ENCODE measurements around the gene IL17D. TPM values are rescaled to one million over a fixed set of nuclear protein-coding genes. Genes with fewer than 3 reads are reported as not detected.

IL17D gene
- total and polyA plus RNA-seq, 10 of the 15 experiments (the other 5 are each of a cell fraction or from before 2014, with no cell fraction given): 0.03 to 1.6 (median 0.33) TPM

- POLR2A ChIA-PET: no interaction called here
- Histone ChIP-seq H3K36me3 (ENCODE audit: control insufficient read depth in 2 of 2, insufficient read depth in 2 of 2, low read length in 1 of 2) (no peaks in the 10 kb centered on the region), H3K4me3 (no peak overlapping the region), H3K27me3 (replicated peaks in 1 of 2; ENCODE audit: control insufficient read depth in 2 of 2, insufficient read depth in 2 of 2, low read length in 1 of 2) (no peaks in the 10 kb centered on the region), H3K4me2 (ENCODE audit: control insufficient read depth, insufficient read depth) (no peak overlapping the region), H2AFZ (ENCODE audit: control insufficient read depth, low read depth, low read length) (no peak overlapping the region), H4K20me1 (ENCODE audit: control insufficient read depth, insufficient read depth) (no peaks in the 10 kb centered on the region), H3K4me1 (ENCODE audit: control insufficient read depth, insufficient read depth, low read length) (no peaks in the 10 kb centered on the region), H3K79me2 (ENCODE audit: control insufficient read depth, insufficient read depth, low read length) (no peaks in the 10 kb centered on the region), H3K9me3 (replicated peaks; ENCODE audit: control insufficient read depth, insufficient read depth, low read length) (no peaks in the 10 kb centered on the region), H3K9ac (ENCODE audit: control insufficient read depth, insufficient read depth, low read length) (no peak overlapping the region), H3K27ac (ENCODE audit: control insufficient read depth, insufficient read depth) (no peak overlapping the region)
- intact Hi-C loops (cut with micrococcal nuclease; ENCODE audit: unreplicated experiment): loop anchor here (1.0 to 2.0 kb wide), 2 partner anchors 117 to 214 kb away; no protein-coding TSS in a partner anchor
- SMC1A ChIA-PET (ENCODE audit: uncharacterized antibody, unreplicated experiment): interaction anchor here (0.9 to 1.7 kb wide), 5 partner anchors 77 to 216 kb away, joined by 3 to 6 read pairs (median 3); no protein-coding TSS in a partner anchor
- CTCF ChIA-PET: interaction anchor here (1.0 to 3.6 kb wide), 6 partner anchors 11 to 215 kb away, joined by 3 to 15 read pairs (median 4); no protein-coding TSS in a partner anchor
- TF ChIP-seq ZBED1 (IDR thresholded peaks at IDR 0.05; ENCODE audit: borderline replicate concordance): no peak
- TF ChIP-seq SREBF2 (IDR thresholded peaks at IDR 0.05; ENCODE audit: low read length): no peak
- TF ChIP-seq BMI1 (IDR thresholded peaks at IDR 0.05; ENCODE audit: borderline replicate concordance): peak; percentile 77
- BruUV-seq (replicated peaks): no TSS peak
- DNase-seq (ENCODE audit: low read depth, low spot score) (no peak), ATAC-seq (0 out of 3 replicates have a peak, but pooled peaks have one; percentile 16), FAIRE-seq (no peak)
- WGBS (ENCODE audit: insufficient coverage, insufficient replicate concordance, low lambda C conversion rate, missing lambda C conversion rate): 63% methylated on average over 13 of the region's 13 CpGs
- in situ Hi-C loops (cut with MboI): no loop called here
- RAD21 ChIA-PET (ENCODE audit: unreplicated experiment): interaction anchor here (1.3 to 1.5 kb wide), 2 partner anchors 118 to 214 kb away, joined by 3 to 4 read pairs; no protein-coding TSS in a partner anchor
These were observed 8.0 kb downstream of the IL17D start for GRCh38 chr13:20711301-20712044.

- Histone ChIP-seq H2AFZ (ENCODE audit: control insufficient read depth, low read depth, low read length) (peak overlapping the region; percentile 54), H3K4me1 (ENCODE audit: control insufficient read depth, insufficient read depth, low read length) (no peaks in the 10 kb centered on the region), H3K79me2 (ENCODE audit: control insufficient read depth, insufficient read depth, low read length) (no peaks in the 10 kb centered on the region), H3K4me2 (ENCODE audit: control insufficient read depth, insufficient read depth) (no peak overlapping the region), H3K4me3 (no peak overlapping the region), H3K9ac (ENCODE audit: control insufficient read depth, insufficient read depth, low read length) (no peak overlapping the region), H3K27me3 (replicated peaks in 1 of 2; ENCODE audit: control insufficient read depth in 2 of 2, insufficient read depth in 2 of 2, low read length in 1 of 2) (no peaks in the 10 kb centered on the region), H4K20me1 (ENCODE audit: control insufficient read depth, insufficient read depth) (no peaks in the 10 kb centered on the region), H3K9me3 (replicated peaks; ENCODE audit: control insufficient read depth, insufficient read depth, low read length) (no peaks in the 10 kb centered on the region), H3K27ac (ENCODE audit: control insufficient read depth, insufficient read depth) (no peak overlapping the region), H3K36me3 (ENCODE audit: control insufficient read depth in 2 of 2, insufficient read depth in 2 of 2, low read length in 1 of 2) (no peaks in the 10 kb centered on the region)
- ATAC-seq (no peak), FAIRE-seq (no peak), DNase-seq (ENCODE audit: low read depth, low spot score) (no peak)
- ChIA-PET RAD21 (ENCODE audit: unreplicated experiment) (no interaction called here), POLR2A (no interaction called here), CTCF (interaction anchor here (0.6 to 0.7 kb wide), 3 partner anchors 42 to 116 kb away, joined by 3 read pairs; no protein-coding TSS in a partner anchor), SMC1A (ENCODE audit: uncharacterized antibody, unreplicated experiment) (interaction anchor here (0.6 kb wide), 1 partner anchor 45 kb away, joined by 3 read pairs; no protein-coding TSS in a partner anchor)
- WGBS (ENCODE audit: insufficient coverage, insufficient replicate concordance, low lambda C conversion rate, missing lambda C conversion rate): 55% methylated on average over 11 of the region's 11 CpGs
- BruUV-seq (replicated peaks): no TSS peak
- TF ChIP-seq CBX5 (IDR thresholded peaks at IDR 0.05; ENCODE audit: low read depth): no peak
- no peak for TF ChIP-seq IRF4 (IDR thresholded peaks at IDR 0.05; ENCODE audit: low read depth, low read length)
- no peak for TF ChIP-seq SUZ12 (IDR thresholded peaks at IDR 0.05; ENCODE audit: unreplicated experiment)
- intact Hi-C loops (cut with micrococcal nuclease; ENCODE audit: unreplicated experiment): loop anchor here (2.0 kb wide), 1 partner anchor 116 kb away; no protein-coding TSS in a partner anchor
- in situ Hi-C loops (cut with MboI): no loop called here
These were observed 9.5 kb downstream of the IL17D start for GRCh38 chr13:20713014-20713376.
